Cortex of kidney (tissue), 1 donor: Measurements from ENCODE around the gene SERPINE1.
"Not testable (repeated sequence)": the region's sequence is repeated elsewhere in the genome, so short reads cannot be mapped to it uniquely, and the experiment has no call there.

Experiments
- DNase-seq: peaks from one replicate; lab custom pipeline; 2025; lab: John Stamatoyannopoulos, UW

SERPINE1 gene

DNA sequence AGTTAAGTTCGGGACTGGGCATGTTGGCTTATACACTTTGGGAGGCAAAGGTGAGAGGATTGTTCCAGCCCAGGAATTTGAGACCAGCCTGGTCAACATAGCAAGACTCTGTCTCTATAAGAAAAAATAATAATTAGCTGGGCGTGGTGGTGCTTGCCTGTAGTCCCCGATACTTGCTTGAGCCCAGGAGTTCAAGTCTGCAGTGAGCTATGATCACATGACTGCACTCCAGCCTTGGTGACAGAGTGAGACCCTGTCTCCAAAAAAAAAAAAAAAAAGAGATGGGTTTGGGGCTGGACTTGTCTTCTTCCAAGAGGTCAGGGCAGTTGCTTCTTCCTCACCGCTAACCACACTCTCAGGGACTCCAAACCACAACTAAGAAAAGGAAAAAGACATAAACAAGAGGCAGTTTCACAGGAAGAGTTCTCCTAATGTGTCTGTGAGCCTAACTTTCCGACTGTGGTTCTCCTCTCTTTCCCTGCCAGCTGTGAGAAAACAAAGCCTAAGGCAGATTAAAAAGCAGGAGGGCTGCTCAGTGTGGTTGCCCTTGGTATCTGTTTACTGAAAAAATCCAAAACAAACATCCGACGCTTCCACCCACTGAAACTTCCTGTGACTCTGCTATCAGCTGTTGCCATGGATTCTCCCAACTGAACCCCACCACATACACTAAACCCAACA is 2.4 kb upstream of the SERPINE1 start:
- no peak for DNase-seq

DNA sequence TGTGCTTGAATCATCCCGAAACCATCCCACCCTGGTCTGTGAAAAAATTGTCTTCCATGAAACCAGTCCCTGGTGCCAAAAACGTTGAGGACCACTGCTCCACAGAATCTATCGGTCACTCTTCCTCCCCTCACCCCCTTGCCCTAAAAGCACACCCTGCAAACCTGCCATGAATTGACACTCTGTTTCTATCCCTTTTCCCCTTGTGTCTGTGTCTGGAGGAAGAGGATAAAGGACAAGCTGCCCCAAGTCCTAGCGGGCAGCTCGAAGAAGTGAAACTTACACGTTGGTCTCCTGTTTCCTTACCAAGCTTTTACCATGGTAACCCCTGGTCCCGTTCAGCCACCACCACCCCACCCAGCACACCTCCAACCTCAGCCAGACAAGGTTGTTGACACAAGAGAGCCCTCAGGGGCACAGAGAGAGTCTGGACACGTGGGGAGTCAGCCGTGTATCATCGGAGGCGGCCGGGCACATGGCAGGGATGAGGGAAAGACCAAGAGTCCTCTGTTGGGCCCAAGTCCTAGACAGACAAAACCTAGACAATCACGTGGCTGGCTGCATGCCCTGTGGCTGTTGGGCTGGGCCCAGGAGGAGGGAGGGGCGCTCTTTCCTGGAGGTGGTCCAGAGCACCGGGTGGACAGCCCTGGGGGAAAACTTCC is 784 bp upstream of the SERPINE1 start:
- DNase-seq: no peak

DNA sequence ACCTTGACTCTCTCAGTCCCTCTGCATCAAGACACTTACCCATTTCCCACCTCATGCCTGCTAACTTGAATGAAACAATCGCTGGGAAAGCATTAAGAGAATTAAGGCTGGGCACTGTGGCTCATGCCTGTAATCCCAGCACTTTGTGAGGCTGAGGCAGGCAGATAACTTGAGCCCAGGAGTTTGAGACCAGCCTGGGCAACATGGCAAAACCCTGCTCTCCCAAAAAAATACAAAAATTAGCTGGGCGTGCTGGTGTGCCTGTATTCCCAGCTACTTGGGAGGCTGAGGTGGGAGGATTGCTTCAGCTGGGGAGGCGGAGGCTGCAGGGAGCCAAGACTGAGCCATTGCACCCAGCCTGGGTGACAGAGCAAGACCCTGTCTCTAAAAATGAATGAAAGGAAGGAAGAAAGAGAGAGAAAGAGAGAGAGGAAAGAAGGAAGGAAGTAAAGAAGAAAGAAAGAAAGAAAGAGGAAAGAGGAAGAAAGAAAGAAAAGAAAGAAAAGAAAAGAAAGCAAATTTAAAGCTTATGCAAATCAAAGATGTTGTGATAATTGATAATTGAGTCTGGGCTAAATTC is 646 bp downstream of the SERPINE1 start:
- DNase-seq: no peak

DNA sequence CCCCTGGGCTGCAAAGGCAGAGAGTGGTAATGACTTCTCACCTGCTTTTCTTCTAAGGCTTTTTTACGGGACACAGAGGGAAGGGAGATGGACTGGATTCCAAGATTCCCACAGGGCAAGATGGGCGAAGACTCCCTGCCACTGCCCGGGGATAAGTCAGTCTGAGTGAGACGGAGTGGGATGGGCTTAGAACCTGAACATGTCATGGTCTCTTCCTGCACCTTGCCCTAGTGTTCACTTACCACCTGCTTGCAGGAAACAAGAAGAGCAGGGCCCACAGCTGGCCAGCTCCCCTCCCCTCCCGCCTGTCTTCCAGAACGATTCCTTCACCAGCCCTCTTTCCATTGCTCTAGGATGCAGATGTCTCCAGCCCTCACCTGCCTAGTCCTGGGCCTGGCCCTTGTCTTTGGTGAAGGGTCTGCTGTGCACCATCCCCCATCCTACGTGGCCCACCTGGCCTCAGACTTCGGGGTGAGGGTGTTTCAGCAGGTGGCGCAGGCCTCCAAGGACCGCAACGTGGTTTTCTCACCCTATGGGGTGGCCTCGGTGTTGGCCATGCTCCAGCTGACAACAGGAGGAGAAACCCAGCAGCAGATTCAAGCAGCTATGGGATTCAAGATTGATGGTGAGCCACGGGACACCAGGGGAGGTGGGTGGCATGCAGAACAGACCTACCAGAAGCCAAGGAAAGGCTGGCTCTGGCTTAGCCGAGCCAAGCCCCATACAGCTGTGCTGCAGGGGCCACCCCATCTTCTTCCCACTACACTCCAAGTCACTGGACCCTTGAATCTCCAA is 1.3 kb downstream of the SERPINE1 start:
- no peak for DNase-seq

DNA sequence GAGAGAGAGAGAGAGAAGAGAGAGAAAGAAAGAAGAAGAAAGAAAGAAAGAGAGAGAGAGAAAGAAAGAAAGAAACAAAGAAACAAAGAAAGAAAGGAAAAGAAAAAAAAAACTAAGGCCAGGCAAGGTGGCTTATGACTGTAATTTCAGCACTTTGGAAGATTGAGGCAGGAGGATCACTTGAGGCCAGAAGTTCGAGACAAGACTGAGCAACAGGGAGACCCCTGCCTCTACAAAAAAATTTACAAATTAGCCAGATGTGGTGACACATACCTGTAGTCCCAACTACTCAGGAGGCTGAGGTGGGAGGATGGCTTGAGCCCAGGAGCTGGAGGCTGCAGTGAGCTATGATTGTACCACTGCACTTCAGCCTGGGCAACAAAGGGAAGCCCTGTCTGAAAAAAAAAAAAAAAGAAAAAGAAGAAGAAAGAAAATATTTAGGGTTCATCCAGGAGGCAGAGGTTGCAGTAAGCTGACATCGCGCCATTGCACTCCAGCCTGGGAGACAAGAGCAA is 2.8 kb downstream of the SERPINE1 start:
- no peak for DNase-seq

DNA sequence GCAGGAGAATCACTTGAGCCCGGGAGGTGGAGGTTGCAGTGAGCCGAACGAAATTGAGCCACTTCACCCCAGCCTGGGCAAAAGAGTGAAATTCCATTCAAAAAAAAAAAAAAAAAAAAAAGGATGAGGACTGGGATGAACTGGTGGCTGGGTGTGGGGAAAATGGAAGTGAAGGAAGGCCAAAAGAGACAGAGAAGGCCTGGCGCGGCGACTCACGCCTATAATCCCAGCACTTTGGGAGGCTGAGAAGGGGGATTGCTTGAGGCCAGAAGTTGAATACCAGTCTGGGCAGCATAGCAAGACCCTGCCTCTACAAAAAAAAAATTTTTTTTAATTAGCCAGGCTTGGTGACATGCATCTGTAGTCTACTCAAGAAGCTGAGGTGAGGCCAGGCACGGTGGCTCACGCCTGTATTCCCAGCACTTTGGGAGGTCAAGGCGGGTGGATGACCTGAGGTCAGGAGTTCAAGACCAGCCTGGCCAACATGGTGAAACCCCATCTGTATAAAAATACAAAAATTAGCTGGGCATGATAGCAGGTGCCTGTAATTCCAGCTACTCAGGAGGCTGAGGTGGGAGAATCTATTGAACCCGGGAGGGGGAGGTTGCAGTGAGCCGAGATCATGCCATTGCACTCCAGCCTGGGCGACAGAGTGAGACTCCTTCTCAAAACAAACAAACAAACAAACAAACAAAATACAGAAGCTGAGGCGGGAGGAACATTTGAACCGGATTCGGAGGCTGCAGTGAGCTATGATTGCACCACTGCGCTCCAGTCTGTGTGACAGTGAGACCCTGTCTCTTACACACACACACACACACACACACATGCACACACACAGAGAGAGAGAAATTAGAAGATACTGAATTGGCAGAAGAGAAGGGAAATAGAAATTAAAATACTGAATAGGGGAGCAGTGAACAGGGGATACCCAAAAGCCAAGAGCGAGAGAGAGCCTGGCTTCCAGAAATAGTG is 6.0 kb downstream of the SERPINE1 start:
- DNase-seq: not testable (repeated sequence)

DNA sequence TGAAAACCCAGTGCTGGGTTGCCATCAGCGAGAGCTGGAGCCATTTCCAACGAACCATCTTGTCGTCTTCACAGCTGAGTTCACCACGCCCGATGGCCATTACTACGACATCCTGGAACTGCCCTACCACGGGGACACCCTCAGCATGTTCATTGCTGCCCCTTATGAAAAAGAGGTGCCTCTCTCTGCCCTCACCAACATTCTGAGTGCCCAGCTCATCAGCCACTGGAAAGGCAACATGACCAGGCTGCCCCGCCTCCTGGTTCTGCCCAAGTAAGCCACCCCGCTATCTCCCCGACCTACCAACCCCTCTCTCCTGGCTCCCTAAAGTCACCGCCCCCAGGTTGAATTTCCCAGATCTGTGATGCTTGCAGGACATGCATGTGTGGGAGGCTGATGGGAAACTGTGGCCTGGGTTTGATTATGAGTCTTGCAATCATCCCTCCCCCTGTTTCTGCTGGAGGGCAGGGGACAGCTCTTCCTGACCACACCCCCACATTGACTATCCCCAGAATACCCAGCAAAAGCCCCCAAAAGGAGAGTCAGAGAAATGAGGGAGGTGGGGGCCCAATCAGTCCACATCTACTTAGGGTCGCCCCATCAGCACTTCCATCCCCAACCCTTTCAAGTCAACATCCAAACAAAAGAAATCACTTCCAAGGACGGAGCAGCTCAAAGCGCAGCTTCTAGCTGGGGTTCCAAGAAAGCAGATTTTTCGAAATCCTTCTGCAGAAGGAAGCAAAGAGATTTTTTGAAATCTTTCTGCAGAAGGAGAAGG is 6.9 kb downstream of the SERPINE1 start:
- no peak for DNase-seq

DNA sequence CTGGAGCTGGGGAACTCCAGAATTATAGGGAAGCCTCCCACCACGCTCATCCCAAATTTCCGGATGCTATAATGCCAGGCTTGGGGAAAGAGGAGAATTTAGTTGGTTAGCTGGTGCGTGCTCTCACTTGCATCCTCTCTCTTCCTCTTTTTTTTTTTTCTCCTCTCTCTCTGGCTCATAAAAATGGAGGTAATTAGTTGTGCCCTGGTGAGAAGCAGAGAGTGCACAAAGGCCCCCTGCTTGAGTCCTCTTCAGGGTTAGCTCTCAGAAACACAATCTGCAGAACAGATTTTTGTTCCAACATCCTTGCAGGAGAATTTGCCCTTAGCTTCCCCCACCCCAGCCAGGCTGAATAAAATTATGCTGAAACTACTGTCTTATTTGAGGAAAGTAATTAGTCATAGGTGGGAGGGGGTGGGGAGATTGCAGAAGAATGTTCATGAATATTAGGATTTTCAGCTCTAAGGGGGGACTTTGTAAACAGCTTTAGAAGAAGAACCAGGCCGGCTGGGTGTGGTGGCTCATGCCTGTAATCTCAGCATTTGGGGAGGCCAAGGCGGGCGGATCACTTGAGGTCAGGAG is 7.6 kb downstream of the SERPINE1 start:
- no peak for DNase-seq

DNA sequence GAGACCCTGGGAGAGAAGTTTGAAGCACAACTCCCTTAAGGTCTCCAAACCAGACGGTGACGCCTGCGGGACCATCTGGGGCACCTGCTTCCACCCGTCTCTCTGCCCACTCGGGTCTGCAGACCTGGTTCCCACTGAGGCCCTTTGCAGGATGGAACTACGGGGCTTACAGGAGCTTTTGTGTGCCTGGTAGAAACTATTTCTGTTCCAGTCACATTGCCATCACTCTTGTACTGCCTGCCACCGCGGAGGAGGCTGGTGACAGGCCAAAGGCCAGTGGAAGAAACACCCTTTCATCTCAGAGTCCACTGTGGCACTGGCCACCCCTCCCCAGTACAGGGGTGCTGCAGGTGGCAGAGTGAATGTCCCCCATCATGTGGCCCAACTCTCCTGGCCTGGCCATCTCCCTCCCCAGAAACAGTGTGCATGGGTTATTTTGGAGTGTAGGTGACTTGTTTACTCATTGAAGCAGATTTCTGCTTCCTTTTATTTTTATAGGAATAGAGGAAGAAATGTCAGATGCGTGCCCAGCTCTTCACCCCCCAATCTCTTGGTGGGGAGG is 10.8 kb downstream of the SERPINE1 start:
- DNase-seq: no peak

DNA sequence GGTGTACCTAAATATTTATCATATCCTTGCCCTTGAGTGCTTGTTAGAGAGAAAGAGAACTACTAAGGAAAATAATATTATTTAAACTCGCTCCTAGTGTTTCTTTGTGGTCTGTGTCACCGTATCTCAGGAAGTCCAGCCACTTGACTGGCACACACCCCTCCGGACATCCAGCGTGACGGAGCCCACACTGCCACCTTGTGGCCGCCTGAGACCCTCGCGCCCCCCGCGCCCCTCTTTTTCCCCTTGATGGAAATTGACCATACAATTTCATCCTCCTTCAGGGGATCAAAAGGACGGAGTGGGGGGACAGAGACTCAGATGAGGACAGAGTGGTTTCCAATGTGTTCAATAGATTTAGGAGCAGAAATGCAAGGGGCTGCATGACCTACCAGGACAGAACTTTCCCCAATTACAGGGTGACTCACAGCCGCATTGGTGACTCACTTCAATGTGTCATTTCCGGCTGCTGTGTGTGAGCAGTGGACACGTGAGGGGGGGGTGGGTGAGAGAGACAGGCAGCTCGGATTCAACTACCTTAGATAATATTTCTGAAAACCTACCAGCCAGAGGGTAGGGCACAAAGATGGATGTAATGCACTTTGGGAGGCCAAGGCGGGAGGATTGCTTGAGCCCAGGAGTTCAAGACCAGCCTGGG is 11.4 kb downstream of the SERPINE1 start:
- DNase-seq: no peak

DNA sequence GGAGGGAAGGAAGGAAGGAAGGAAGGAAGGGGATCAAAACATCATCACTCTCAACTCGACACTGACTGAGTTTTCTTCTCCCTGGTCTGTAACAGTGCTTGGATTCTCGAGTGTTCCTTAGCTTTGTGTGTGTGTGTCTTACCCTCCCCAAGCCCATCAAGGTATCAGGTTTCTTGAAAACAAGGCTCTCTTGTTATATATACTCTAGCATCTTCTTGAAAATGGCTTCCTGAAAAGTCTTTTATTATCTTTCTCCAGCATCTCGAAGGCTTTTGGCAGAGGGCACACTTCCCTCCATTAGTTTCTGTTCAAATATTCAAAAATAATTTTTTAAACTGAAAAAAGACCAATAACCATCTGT is 13.4 kb downstream of the SERPINE1 start:
- no peak for DNase-seq

DNA sequence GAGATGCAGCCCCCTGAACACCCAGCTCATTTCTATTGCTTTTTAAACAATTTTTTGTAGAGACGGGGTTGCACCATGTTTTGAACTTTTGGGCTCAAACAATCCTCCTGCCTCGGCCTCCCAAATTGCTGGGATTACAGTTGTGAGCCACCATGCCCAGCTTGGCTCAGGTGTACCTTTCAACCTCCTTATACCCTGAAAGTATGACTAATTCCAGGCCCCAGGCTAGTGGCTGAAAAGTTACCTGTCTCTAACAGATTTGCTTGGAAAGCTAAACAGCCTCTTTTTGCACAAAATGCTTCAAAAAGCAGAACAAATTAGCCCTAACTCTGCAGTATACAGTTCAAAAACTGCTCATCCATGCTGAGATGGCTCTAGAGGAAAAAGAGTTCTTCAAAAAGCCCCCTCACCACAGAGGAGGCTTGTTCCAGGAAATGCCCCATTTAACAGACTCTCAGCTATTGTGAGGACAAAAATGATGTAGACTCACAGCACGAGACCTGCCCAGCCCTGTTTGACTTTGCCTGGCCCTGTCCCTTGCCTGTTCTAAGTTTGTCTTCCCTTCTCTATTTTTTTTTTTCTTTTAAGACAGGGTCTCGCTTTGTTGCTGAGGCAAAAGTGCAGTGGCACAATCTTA is 14.0 kb downstream of the SERPINE1 start:
- DNase-seq: no peak

DNA sequence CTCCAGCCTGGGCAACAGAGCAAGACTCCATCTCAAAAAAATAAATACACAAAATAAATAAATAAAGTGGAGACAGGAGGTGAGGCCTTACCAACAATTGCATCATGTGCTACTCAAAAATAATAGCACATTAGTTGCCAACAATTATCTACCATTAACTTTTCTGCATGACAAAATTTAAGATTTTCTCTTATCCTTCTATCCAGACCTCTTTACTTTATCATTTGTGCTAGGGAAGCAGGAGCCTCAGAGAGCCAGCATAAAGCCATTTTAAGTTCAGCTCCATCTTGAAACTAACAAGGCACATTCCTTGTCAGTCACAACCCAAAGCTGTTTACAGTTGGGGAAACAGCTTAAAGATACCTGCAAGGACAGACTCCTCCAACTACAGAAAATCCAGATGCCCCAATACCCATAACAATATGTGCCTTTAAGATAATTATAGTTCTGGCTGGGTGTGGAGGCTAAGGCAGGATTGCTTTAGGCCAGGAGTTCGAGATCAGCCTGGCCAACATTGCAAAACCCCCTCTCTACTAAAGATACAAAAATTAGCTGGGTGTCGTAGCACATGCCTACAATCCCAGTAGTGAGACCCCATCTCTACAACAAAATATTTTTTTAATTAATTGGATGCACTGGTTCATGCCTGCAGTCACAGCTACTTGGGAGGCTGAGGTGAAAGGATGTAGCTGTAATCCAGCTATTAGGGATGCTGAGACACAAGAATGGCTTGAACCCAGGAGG is 25.2 kb downstream of the SERPINE1 start:
- DNase-seq: no peak

DNA sequence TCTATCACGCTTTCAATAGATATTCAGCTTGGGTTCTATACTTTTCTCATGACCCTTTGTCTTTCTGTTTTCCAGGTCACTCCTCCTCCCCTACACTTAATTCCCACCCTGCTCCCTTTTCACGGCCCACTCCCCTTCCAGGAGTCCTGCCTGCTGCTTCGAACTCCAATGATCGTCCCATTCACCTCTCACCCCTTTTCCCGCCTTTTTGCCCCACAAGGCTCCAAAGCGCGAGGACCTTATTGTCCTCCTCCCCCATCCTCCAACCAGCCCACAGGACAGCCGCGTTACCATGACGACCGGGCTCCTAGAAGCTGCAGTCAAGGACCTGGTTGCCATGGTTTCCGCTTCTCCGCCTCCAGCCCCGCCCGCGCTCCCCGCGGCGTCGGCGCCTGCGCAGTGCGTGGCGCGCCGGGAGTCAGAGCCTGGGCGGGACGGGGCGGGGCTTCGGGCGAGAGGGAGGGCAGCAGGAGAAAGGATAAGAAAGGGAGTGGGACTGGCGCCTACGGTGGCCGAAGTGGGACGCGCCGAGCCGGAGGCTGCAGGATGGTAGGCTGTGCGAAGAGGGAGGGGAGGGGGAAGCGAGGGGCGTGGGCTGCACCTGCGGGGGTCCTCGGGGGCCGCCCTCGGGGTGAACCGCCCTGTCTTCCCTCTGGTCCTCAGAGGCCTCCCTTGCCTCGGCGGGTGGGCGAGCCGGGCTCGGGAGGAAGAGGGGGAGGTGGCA is 27.2 kb downstream of the SERPINE1 start, which contains the start of gene AP1S1:
Gene AP1S1 (plus strand): TSS at position 508 of the 724 bp plus-strand sequence. CDS start 39 bp downstream, at position 547.
- no peak for DNase-seq

DNA sequence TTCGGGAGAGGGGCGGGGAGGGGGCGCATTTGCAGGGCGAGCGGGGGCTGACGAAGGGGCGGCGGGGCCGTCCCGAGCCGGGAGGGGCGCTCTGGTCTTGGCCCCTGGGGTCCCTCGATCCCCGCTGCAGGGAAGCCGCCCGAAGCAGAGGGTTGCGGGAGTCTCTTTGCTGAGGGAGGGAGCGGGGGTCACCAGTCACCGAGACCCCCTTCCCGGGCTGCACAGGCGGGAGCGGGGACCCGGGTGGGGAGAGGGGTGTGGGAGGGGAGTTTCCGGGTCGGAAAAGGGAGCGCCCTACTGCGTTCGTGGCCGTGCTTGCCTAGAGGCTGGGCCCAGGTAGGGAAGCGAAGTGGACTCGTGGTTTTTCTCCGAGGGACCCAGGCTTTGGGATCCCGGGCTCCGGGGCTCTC is 27.8 kb downstream of the SERPINE1 start:
- no peak for DNase-seq

DNA sequence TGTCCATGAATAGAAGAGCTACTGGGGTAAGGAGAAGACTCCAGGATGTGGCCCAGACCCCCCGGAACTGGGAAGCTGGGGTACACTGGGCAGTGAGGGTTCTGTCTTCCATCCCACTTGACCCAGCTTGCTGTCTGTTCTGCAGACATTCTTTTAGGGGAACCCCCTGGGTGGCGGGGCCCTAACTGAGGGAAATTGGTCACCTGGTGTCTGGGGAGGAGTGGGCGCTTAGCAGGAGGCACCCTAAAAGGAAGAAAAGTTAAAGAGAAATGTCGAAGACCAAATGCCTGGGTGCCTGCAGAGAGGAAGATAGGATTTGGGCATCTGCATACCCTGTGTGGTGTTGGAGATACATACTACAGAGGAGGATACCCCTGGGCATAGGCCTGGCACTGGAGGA is 28.4 kb downstream of the SERPINE1 start:
- DNase-seq: no peak

DNA sequence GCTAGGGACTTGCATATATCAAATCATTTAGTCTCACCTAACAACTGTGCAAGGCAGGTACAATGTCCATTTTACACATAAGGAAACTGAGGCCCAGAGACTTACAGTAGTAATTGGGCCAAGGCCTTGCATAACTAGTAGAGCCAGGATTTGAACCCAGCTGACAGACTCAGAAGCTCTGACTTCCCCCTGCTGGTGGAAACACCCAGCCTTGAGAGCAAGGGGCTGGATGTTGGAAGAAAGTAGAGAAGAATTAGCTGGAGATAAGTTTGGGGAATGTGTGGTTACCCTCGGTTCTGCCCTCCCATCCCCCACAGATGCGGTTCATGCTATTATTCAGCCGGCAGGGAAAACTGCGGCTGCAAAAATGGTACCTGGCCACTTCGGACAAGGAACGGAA is 29.4 kb downstream of the SERPINE1 start:
- DNase-seq: no peak
